GM12878 (cell line): ENCODE measurements around the gene ZCCHC3. TPM values are rescaled to one million over a fixed set of nuclear protein-coding genes. Genes with fewer than 3 reads are reported as not detected.

Experiments
- ATAC-seq: fragments of 200-7000 bp; cut with Tn5 transposase; 3 replicates; pipeline ENCODE4 v1.9.1; 2020; ENCODE audit warnings: mild to moderate bottlenecking, moderate library complexity
- BruUV-seq: library from RNA; stranded (reverse); fragments of 400-500 nt; replicated peaks from 2 replicates; lab custom pipeline; 2021; lab: Mats Ljungman, UMichigan
- CTCF ChIA-PET: fragments of 300-600 bp; sonication (Branson Sonifier 250); formaldehyde crosslinking; extraction: SDS; loops from one replicate; lab custom pipeline; 2021; ENCODE audit warnings: inconsistent platforms; lab: Yijun Ruan, JAX
- POLR2A ChIA-PET: fragments of 350-600 bp; formaldehyde crosslinking; extraction: SDS; loops from one replicate; lab custom pipeline; 2021; ENCODE audit warnings: inconsistent platforms; lab: Charles Lee
- RAD21 ChIA-PET: fragments of 300-600 bp; sonication (Branson Sonifier 250); formaldehyde crosslinking; loops from one replicate; lab custom pipeline; 2023; ENCODE audit warnings: antibody characterized with exemption; ENCODE audit not compliant: unreplicated experiment; lab: Charles Lee
- SMC1A ChIA-PET: fragments of 300-600 bp; sonication (Branson Sonifier 250); formaldehyde crosslinking; loops from one replicate; lab custom pipeline; 2023; ENCODE audit not compliant: unreplicated experiment, uncharacterized antibody; lab: Charles Lee
- DNase-seq: peaks from one replicate; pipeline ENCODE4 v3.0.0-alpha.2; 2011; ENCODE audit warnings: low read depth, low spot score
- FAIRE-seq: peaks from 3 replicates; lab custom pipeline; 2011; peaks lifted over from hg19 to GRCh38; lab: Jason Lieb, UNC
- H2AFZ ChIP-seq: 2 replicates; pipeline ENCODE4 v1.6.0; 2011; ENCODE audit warnings: low read depth, low read length, control low read depth; ENCODE audit not compliant: control insufficient read depth
- H3K27ac ChIP-seq: 2 replicates; pipeline ENCODE4 v1.5.1; 2011; ENCODE audit warnings: control low read depth; ENCODE audit not compliant: control insufficient read depth, insufficient read depth
- H3K27me3 ChIP-seq, 2 experiments: replicated peaks in 1 of 2; 2 replicates each; pipeline versions ENCODE4 v1.6.0 to v1.6.1; 2011; ENCODE audit warnings: low read length in 1 of 2; ENCODE audit not compliant: control insufficient read depth in 2 of 2, insufficient read depth in 2 of 2
- H3K36me3 ChIP-seq, 2 experiments: 2 replicates each; pipeline ENCODE4 v1.5.1; 2011; ENCODE audit warnings: low read length in 1 of 2; ENCODE audit not compliant: control insufficient read depth in 2 of 2, insufficient read depth in 2 of 2
- H3K4me1 ChIP-seq: 2 replicates; pipeline ENCODE4 v1.6.1; 2011; ENCODE audit warnings: mild to moderate bottlenecking, low read length, moderate library complexity, mixed read lengths; ENCODE audit not compliant: control insufficient read depth, insufficient read depth
- H3K4me2 ChIP-seq: 2 replicates; pipeline ENCODE4 v1.6.0; 2011; ENCODE audit warnings: control low read depth; ENCODE audit not compliant: control insufficient read depth, insufficient read depth
- H3K4me3 ChIP-seq: fragments of 200-600 bp; sonication (generic); 2 replicates; pipeline ENCODE4 v1.5.1; 2016
- H3K79me2 ChIP-seq: 2 replicates; pipeline ENCODE4 v1.6.0; 2011; ENCODE audit warnings: low read length; ENCODE audit not compliant: control insufficient read depth, insufficient read depth
- H3K9ac ChIP-seq: 2 replicates; pipeline ENCODE4 v1.8.0; 2011; ENCODE audit warnings: low read length, control low read depth, mixed read lengths; ENCODE audit not compliant: control insufficient read depth, insufficient read depth
- H3K9me3 ChIP-seq: replicated peaks from 3 replicates; pipeline ENCODE4 v1.5.1; 2011; ENCODE audit warnings: mild to moderate bottlenecking, low read length; ENCODE audit not compliant: control insufficient read depth, insufficient read depth
- H4K20me1 ChIP-seq: 2 replicates; pipeline ENCODE4 v1.6.0; 2011; ENCODE audit not compliant: control insufficient read depth, insufficient read depth
- ATF7 ChIP-seq: fragments of 450-650 bp; IDR thresholded peaks from 2 replicates; pipeline ENCODE4 v1.6.1; 2016; ENCODE audit warnings: low read depth, mild to moderate bottlenecking
- PAX5 ChIP-seq: IDR thresholded peaks from 2 replicates; pipeline ENCODE4 v1.6.1; 2011; ENCODE audit warnings: low read depth, low read length, borderline replicate concordance
- SMC3 ChIP-seq: IDR thresholded peaks from 2 replicates; pipeline ENCODE4 v1.6.1; 2011; ENCODE audit warnings: low read length, improper control_type of control experiment, borderline replicate concordance
- STAT1 ChIP-seq: fragments of 450-650 bp; conservative IDR thresholded peaks from 2 replicates; pipeline ENCODE4 v1.6.1; 2014; ENCODE audit warnings: antibody characterized with exemption, mild to moderate bottlenecking
- WGBS: methylation state at CpG from one replicate; pipeline ENCODE4 v1.1.6; 2016; ENCODE audit warnings: low lambda C conversion rate; ENCODE audit not compliant: insufficient replicate concordance, insufficient coverage; ENCODE audit errors: missing lambda C conversion rate; 5-methylcytosine and 5-hydroxymethylcytosine counted together
- in situ Hi-C: fragments of 300-500 bp; cut with MboI; formaldehyde crosslinking; loops from 9 replicates; pipeline ENCODE4 v1.14.3; 2018; ENCODE audit warnings: mixed read lengths
- intact Hi-C: fragments of 100-400 bp; cut with micrococcal nuclease; formaldehyde crosslinking; loops from one replicate; pipeline ENCODE4 v1.14.2; 2022; ENCODE audit not compliant: unreplicated experiment
- polyA plus RNA-seq, 11 experiments: library from polyadenylated mRNA; depleted of rRNA in 4 of 11; unstranded in 6 of 11; stranded (reverse) in 5 of 11; fragments of >200 nt; fragmentation: Nextera tagmentation in 4 of 11; fragmentation: Illumina TruSeq in 1 of 11; extraction: Ambion mirVana in 4 of 11; extraction: Trizol in 1 of 11; gene quantifications; 1 replicate in 1 of 11; 2 replicates in 10 of 11; pipeline versions ENCODE4 v1.2.1 to v1.2.3, GENCODE V29; 2011 to 2016; ENCODE audit warnings: inconsistent platforms in 2 of 11, missing spikeins in 2 of 11, low read depth in 1 of 11
- total RNA-seq, 4 experiments: library from RNA; depleted of rRNA in 3 of 4; stranded (reverse); fragments of >200 nt in 3 of 4; fragmentation: Illumina TruSeq in 1 of 4; extraction: Trizol in 1 of 4; gene quantifications; 2 replicates each; pipeline versions ENCODE4 v1.2.1 to v1.2.3, GENCODE V29; 2013 to 2021
- TF ChIP-seq, protein P1 (sequence below): fragments of 450-650 bp; IDR thresholded peaks from 2 replicates; pipeline ENCODE4 v1.6.1; 2016; ENCODE audit warnings: mild to moderate bottlenecking
- TF ChIP-seq, protein P2 (sequence below): IDR thresholded peaks from 2 replicates; pipeline ENCODE4 v1.6.1; 2011; ENCODE audit warnings: mild to moderate bottlenecking, low read depth, low read length, moderate library complexity; ENCODE audit not compliant: insufficient replicate concordance
- TF ChIP-seq, protein P3 (sequence below), 3 experiments: IDR thresholded peaks in 2 of 3; conservative IDR thresholded peaks in 1 of 3; 2 replicates each; pipeline ENCODE4 v1.5.1; 2011; ENCODE audit warnings: low read depth in 3 of 3, low read length in 3 of 3, mild to moderate bottlenecking in 3 of 3, control low read depth in 2 of 3, moderate library complexity in 2 of 3, inconsistent platforms in 1 of 3, mixed read lengths in 1 of 3; ENCODE audit not compliant: control insufficient read depth in 2 of 3, insufficient read depth in 1 of 3; ENCODE audit errors: extremely low read depth in 1 of 3

ZCCHC3 gene
- total and polyA plus RNA-seq, 10 of the 15 experiments (the other 5 are each of a cell fraction or from before 2014, with no cell fraction given): 5.3 to 36.1 (median 17.2) TPM

DNA sequence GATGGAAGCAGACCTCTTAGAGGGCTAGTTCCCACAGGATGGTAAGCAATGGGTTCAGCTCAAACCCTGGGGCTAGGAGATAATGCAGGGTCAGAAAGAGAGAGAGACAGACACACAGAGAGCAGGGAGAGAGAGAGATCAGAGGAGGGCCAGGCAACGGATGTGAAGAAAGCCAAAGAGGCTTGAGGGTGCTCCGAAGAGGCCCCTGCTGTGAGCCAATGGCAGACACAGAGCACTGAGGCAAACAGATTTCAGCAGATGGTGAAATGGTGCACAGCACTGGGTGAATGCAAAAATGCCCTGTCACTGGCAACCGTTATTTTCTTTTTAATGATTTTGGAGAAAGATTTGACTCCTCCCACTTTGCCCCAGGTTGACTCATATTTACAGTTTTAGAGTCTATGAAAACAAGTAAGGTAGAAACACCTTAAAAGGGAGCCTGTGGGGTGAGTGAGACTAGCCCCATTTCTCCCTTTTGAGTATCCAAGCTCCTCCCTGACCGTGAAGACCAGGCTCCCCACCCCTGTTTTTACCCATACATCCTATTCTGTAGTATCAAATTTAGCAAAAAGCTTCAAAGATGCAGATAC is 39.0 kb upstream of the ZCCHC3 start (continued):
- TF ChIP-seq, protein P1, sequence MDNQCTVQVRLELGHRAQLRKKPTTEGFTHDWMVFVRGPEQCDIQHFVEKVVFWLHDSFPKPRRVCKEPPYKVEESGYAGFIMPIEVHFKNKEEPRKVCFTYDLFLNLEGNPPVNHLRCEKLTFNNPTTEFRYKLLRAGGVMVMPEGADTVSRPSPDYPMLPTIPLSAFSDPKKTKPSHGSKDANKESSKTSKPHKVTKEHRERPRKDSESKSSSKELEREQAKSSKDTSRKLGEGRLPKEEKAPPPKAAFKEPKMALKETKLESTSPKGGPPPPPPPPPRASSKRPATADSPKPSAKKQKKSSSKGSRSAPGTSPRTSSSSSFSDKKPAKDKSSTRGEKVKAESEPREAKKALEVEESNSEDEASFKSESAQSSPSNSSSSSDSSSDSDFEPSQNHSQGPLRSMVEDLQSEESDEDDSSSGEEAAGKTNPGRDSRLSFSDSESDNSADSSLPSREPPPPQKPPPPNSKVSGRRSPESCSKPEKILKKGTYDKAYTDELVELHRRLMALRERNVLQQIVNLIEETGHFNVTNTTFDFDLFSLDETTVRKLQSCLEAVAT: no peak
- TF ChIP-seq, protein P2, sequence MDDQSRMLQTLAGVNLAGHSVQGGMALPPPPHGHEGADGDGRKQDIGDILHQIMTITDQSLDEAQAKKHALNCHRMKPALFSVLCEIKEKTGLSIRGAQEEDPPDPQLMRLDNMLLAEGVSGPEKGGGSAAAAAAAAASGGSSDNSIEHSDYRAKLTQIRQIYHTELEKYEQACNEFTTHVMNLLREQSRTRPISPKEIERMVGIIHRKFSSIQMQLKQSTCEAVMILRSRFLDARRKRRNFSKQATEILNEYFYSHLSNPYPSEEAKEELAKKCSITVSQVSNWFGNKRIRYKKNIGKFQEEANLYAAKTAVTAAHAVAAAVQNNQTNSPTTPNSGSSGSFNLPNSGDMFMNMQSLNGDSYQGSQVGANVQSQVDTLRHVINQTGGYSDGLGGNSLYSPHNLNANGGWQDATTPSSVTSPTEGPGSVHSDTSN: no peak
- no peak for TF ChIP-seq ATF7
- no peak for TF ChIP-seq STAT1

DNA sequence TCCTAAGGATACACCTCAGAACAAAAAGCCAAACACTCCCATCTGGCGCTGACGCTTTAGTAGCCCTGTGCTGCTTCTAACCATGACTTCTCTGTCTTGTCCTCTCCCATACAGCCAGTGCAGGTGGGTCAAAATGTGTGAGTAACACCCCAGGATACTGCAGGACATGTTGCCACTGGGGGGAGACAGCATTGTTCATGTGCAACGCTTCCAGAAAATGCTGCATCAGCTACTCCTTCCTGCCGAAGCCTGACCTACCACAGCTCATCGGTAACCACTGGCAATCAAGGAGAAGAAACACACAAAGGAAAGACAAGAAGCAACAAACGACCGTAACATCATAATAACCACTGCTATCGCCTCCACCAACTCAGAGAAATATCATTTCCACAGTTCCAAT is 38.4 kb upstream of the ZCCHC3 start:
- intact Hi-C loops (no loop called here), in situ Hi-C loops (no loop called here)
- H4K20me1 ChIP-seq: no peaks in the 10 kb centered on the region
- POLR2A ChIA-PET: no interaction called here
- 55% methylated on average over 8 of the region's 8 CpGs for WGBS
- no peaks in the 10 kb centered on the region for H3K4me1 ChIP-seq
- BruUV-seq: no TSS peak
- TF ChIP-seq, protein P3, sequence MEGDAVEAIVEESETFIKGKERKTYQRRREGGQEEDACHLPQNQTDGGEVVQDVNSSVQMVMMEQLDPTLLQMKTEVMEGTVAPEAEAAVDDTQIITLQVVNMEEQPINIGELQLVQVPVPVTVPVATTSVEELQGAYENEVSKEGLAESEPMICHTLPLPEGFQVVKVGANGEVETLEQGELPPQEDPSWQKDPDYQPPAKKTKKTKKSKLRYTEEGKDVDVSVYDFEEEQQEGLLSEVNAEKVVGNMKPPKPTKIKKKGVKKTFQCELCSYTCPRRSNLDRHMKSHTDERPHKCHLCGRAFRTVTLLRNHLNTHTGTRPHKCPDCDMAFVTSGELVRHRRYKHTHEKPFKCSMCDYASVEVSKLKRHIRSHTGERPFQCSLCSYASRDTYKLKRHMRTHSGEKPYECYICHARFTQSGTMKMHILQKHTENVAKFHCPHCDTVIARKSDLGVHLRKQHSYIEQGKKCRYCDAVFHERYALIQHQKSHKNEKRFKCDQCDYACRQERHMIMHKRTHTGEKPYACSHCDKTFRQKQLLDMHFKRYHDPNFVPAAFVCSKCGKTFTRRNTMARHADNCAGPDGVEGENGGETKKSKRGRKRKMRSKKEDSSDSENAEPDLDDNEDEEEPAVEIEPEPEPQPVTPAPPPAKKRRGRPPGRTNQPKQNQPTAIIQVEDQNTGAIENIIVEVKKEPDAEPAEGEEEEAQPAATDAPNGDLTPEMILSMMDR (IDR thresholded peaks at IDR 0.05 in 2 of 3, conservative IDR thresholded peaks at IDR 0.05 in 1 of 3; ENCODE audit: control insufficient read depth in 2 of 3, extremely low read depth in 1 of 3, insufficient read depth in 1 of 3, low read depth in 3 of 3, low read length in 3 of 3): peak; percentile 20 to 36 (median 32); a peak in 4 of 6 replicates
- TF ChIP-seq PAX5 (no peak), SMC3 (peak; percentile 30; the same call in 1 of the 2 replicates)
- RAD21 ChIA-PET: interaction anchor here (0.6 to 1.5 kb wide), 2 partner anchors 72 to 412 kb away, joined by 4 to 12 read pairs; no protein-coding TSS in a partner anchor
- DNase-seq (no peak), FAIRE-seq (no peak), ATAC-seq (peak; percentile 73)
- H3K9me3 ChIP-seq: no peaks in the 10 kb centered on the region
- no peak overlapping the region for H3K27ac ChIP-seq
- SMC1A ChIA-PET: interaction anchor here (0.6 to 1.8 kb wide), 4 partner anchors 9 to 72 kb away, joined by 3 to 4 read pairs (median 4); no protein-coding TSS in a partner anchor
- H3K79me2 ChIP-seq: no peaks in the 10 kb centered on the region
- H3K4me3 ChIP-seq: no peak overlapping the region
- CTCF ChIA-PET: interaction anchor here (0.7 to 4.9 kb wide), 4 partner anchors 8 to 75 kb away, joined by 3 to 25 read pairs (median 6); no protein-coding TSS in a partner anchor
- no peaks in the 10 kb centered on the region for H3K36me3 ChIP-seq
- H3K27me3 ChIP-seq: no peaks in the 10 kb centered on the region; a peak in 1 of 4 replicates
- H3K9ac ChIP-seq: no peak overlapping the region
- H3K4me2 ChIP-seq: no peak overlapping the region
- H2AFZ ChIP-seq: no peak overlapping the region
